NCI-H1105 (cell line): ENCODE measurements around the gene ATP6V1B1.

Source experiments
- DNase-seq: peaks from one replicate; lab custom pipeline; 2025; lab: John Stamatoyannopoulos, UW

The ATP6V1B1 gene

GRCh38 chr2:70944111-70944690 lies 8.5 kb downstream of the ATP6V1B1 start:
- no peak for DNase-seq

DNA sequence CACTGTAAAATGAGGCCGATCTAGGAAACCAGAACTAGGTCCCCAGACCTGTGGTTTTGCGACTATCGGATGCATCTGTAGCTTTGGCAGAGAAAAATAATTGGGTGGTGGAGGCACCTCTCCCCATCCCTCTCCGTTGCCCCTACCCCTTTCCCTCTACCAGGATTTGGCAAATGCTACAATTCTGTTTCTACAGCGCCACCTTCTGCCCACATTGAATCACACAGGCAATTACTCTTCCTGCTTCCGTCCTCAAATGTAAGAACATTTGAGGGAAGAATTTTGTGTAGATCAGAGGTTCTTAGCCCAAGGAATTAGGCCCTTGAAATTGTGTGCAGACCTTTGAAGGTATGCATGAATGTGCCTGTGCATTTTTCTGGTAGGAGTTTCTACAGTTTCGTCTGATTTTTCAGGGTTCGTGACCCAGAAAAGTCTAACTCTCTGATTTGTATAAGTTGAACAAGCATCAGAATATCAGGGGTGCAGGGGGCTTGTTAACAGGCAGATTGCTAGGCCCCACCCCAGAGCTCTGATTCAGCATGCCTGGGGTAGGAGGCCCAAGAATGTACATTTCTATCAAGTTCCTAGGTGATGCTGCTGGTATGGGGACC lies 11.2 kb downstream of the ATP6V1B1 start:
- DNase-seq: peak; percentile 24

DNA sequence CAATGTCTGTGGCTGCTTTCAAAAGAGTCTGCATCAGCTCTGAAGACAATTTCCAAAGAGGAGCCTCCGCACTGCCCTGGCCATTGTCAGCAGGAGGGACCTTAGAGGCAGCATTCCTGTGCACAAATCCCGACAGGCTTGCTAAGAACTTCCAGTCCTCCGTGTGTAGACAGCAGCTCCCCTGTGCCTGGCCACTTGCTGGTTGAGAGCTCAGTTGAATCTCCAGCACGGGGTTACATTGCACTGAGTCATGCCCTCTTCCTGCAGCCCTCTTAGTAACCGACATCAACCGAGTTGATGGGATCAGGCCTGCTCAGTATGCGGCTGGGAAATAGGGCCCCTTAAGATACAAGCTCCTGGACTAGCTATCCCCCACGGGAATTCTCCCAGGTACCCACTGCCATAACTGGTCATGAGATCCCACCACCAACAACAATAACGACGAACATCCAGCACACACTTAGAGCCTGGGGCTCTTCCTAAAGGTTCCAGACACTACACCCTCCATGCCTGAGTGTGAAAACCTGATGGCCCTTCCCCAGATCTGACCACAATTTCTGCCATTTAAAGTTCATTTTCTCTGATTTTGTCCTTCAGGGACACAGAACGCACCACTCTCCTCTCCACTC lies 12.0 kb downstream of the ATP6V1B1 start:
- no peak for DNase-seq

GRCh38 chr2:70948337-70949003 lies 12.8 kb downstream of the ATP6V1B1 start:
- peak; percentile 71 for DNase-seq

GRCh38 chr2:70949086-70949485 lies 13.4 kb downstream of the ATP6V1B1 start:
- no peak for DNase-seq

GRCh38 chr2:70954886-70955285 lies 19.2 kb downstream of the ATP6V1B1 start:
- no peak for DNase-seq

GRCh38 chr2:70956141-70956540 lies 20.4 kb downstream of the ATP6V1B1 start:
- DNase-seq: no peak

DNA sequence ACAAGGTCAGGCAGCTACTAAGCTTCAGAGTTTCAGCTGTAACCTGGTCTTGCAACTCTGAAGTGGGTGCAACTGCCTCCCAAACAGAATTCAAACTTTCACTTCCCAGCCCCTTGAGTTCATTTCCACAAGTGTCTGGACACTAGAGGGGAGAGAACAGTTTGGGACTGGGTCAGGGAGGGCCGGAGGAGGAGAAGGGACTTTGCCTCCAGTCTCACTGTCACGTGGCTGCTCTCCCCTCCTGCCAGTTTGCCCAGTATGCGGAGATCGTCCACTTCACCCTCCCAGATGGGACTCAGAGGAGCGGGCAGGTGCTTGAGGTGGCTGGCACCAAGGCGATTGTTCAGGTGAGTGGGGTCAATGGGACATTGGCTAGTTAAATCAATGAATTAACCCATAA lies 22.1 kb downstream of the ATP6V1B1 start:
- DNase-seq: no peak

GRCh38 chr2:70958759-70959158 lies 23.1 kb downstream of the ATP6V1B1 start:
- no peak for DNase-seq

DNA sequence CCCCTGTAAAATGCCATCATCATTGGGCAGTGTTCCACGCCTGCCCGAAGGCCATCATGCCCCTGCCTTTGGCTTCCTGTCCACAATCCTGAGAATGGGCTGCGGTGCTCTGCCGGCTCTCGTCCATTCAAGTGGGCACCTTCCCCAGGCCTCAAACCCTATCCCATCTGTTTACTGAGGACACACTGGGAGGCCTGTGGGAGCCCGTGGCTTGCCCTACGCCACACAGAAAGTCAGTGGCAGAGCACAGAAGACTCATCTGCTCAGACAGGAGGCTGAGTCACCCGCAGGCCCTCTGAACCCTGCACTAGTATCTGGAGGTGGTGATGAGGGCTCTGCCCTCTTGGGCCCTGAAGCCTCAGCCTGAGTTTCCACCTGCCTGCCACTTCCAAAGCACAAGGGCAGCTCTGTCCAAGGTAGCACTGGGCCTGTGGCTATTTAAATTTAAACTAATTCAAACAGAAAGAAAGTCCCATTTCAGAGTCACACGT lies 23.6 kb downstream of the ATP6V1B1 start:
- no peak for DNase-seq

DNA sequence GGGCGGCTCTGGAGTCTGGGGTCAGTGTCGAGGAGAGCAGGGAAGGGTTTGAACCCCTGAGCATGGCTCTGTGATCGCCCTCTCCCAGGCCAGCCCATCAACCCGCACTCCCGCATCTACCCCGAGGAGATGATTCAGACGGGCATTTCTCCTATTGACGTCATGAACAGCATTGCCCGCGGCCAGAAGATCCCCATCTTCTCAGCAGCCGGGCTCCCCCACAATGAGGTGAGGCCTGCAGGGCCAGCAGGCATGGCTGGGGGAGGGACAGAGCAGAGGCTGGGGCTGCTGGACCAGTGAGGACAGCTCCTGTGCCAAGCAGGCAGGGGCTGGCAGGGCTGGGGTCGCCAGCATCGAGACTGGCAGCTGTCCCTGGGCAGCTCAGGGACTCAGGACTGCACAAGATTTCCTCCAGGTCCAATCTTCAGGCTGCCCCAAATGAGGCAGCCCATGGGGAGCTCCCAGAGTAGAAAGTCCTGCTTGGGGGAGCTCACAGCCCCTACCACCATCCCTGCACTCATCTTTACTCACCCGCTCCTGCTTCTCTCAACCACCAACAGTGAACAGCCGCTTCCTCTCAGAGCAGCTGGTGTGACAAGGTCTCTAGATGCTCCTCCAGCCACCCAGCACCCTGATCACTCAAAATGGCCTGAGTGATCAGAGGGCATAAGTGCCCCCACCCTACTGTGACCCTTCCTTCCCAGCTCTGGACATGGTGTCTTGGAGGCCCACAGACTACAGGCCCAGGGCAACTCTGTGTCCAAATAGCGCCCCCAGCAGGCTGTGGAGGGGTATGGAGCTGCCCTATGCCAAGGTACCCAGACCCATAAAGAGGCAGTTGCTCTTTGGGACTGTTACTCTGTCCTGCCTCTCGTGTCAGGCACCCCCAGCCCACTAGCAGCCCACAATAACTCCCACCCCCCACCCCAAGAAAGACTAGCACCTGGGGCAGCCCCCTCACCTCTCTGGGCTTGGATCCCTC lies 24.4 kb downstream of the ATP6V1B1 start:
- no peak for DNase-seq

- DNase-seq: no peak
Observed at GRCh38 chr2:70960833-70961647, 25.3 kb downstream of the ATP6V1B1 start.

GRCh38 chr2:70961648-70961994 lies 25.9 kb downstream of the ATP6V1B1 start:
- DNase-seq: no peak

DNA sequence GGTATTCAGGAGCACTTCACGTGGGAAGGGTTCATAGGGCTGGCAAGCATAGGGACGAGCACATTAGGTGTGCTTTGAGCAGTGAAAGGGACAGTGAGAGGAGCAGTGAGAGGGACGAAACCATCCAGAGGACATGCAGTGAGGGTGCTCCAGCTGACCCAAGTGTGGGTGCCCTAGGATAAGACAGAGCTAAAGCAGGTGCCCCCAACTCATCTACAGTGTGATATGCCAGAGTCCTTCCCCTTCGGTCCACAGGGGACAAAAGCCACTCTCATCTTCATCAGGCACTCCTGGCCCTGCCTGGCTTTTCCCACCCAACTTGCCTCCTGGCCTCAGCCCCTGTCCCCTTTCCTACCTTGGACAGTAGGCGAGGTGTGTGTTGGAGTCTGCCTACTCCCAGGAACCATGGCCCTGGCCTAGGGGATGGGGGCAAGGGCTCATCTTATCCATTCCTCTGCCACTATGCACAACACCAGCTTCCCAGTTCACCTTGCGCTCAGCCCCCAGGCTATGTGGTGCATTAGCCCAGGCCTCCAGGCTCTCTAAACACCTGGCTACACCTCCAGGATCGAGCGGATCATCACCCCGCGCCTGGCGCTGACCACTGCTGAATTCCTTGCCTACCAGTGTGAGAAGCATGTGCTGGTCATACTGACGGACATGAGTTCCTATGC lies 26.6 kb downstream of the ATP6V1B1 start:
- DNase-seq: no peak

DNA sequence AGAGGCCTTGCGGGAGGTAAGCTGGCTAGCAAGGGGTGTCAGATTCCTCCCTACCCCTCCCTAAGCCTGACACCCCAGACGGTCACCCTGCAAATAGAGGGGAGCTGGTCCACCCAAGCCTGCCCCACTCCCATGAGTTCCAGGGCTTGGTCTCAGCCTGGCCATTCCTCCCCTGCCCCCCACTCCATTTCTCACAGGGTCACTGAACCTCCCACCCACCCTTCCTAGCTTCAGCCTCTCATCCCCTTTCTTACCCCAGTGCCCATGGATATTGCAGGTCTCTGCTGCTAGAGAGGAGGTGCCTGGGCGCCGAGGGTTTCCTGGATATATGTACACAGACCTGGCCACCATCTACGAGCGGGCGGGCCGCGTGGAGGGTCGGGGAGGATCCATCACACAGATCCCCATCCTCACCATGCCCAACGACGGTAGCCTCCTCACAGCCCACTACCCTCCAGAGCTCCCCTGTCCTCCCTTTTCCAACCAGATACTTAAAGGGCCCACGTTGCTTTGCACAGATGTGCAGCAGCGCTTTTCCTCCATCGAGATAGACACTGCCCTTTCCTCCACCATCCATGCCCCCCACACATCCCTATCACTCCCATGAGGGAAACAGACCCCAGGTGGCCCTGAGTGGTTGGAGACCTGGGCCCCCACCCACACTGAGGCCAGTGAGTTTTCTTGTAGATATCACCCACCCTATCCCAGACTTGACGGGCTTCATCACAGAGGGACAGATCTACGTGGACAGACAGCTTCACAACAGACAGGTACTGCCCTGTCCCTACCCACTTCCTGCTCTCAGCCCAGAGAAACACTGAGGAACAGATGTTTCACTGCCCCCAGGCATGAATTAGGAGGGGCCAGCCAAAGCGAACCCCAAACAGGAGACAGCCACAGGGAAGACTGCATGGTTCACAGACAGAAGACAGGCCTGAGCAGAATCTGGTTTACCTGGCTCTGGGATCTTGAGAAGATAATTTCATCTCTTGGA lies 27.5 kb downstream of the ATP6V1B1 start:
- no peak for DNase-seq

DNA sequence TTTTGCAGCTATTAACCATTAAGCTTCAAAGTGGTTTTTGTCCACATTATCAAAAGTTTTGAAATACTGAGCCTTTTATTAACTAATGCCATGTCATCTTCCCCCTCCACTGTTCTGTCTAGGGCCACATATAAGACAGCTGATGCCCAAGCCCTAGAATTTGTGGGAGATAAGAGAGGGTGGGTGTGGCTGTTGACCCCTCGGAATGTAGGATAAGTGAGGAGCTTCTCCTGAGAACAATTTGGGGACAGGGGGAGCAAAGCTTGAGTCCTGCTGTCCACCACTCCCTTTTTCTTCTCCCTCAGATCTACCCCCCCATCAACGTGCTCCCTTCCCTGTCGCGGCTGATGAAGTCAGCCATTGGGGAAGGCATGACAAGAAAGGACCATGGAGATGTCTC lies 28.4 kb downstream of the ATP6V1B1 start:
- no peak for DNase-seq

DNA sequence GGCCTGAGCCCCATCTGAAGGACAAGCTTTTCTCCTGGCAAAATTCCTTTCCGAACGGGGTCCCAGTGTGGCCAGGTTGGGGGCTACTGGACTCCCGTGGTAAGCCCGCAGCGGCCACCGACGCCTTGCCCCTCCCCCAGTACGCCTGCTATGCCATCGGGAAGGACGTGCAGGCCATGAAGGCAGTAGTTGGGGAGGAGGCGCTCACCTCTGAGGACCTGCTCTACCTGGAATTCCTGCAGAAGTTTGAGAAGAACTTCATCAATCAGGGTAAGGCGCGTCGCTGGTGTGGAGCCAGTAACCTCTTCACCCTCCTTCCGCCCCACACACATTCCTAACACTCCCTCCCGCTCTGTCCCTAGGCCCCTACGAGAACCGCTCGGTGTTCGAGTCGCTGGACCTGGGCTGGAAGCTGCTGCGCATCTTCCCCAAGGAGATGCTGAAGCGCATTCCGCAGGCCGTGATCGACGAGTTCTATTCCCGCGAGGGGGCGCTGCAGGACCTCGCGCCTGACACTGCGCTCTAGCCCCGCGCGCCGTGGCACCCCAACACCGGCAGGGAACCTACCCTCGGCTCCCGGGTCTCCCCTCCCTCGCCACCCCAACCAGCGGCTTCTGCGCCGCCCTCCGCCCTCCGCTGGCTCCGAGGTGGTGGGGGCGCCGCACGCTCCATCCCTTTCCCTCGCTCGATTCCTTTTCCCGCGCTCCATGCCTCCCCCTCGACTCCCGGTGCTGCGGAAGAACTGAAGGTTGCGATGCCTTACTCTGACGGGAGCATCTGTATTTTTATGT lies 29.1 kb downstream of the ATP6V1B1 start:
- DNase-seq: peak; percentile 54

- DNase-seq: no peak
Observed at GRCh38 chr2:70965506-70965905, 29.8 kb downstream of the ATP6V1B1 start.
